Keratinocyte (primary cell): ENCODE measurements around the gene FRMD3. TPM values are rescaled to one million over a fixed set of nuclear protein-coding genes. Genes with fewer than 3 reads are reported as not detected.

Experiments
- DNase-seq: peaks from one replicate; pipeline ENCODE4 v3.0.0-alpha.2; 2011; ENCODE audit warnings: low read depth, missing footprints, low spot score
- FAIRE-seq: peaks from 2 replicates; lab custom pipeline; 2011; peaks lifted over from hg19 to GRCh38; lab: Jason Lieb, UNC
- H2AFZ ChIP-seq: 2 replicates; pipeline ENCODE4 v1.6.0; 2012; ENCODE audit warnings: low read length, control low read depth, inconsistent platforms; ENCODE audit not compliant: control insufficient read depth
- H3K27ac ChIP-seq: 2 replicates; pipeline ENCODE4 v1.5.1; 2011; ENCODE audit warnings: low read length; ENCODE audit not compliant: control insufficient read depth, insufficient read depth
- H3K27me3 ChIP-seq: 3 replicates; pipeline ENCODE4 v1.6.0; 2011; ENCODE audit warnings: low read length; ENCODE audit not compliant: control insufficient read depth, insufficient read depth; ENCODE audit errors: extremely low read depth
- H3K36me3 ChIP-seq, 2 experiments: 2 replicates in 1 of 2; 3 replicates in 1 of 2; pipeline ENCODE4 v1.5.1; 2011; ENCODE audit warnings: low read length in 2 of 2, mild to moderate bottlenecking in 1 of 2; ENCODE audit not compliant: control insufficient read depth in 2 of 2, insufficient read depth in 2 of 2; ENCODE audit errors: extremely low read depth in 1 of 2
- H3K4me1 ChIP-seq: 3 replicates; pipeline ENCODE4 v1.5.1; 2011; ENCODE audit warnings: low read length; ENCODE audit not compliant: control insufficient read depth, insufficient read depth; ENCODE audit errors: extremely low read depth
- H3K4me2 ChIP-seq: 3 replicates; pipeline ENCODE4 v1.6.0; 2011; ENCODE audit warnings: low read depth, low read length; ENCODE audit not compliant: control insufficient read depth, insufficient read depth; ENCODE audit errors: extremely low read depth
- H3K4me3 ChIP-seq, 3 experiments: fragments of 200-600 bp in 1 of 3; sonication (generic) in 1 of 3; 2 replicates in 2 of 3; 3 replicates in 1 of 3; pipeline ENCODE4 v1.5.1; 2011 to 2016; ENCODE audit warnings: low read length in 3 of 3, mild to moderate bottlenecking in 3 of 3, control low read depth in 2 of 3, inconsistent platforms in 1 of 3, low read depth in 1 of 3, mixed read lengths in 1 of 3, mixed run types in 1 of 3, moderate library complexity in 1 of 3; ENCODE audit not compliant: control insufficient read depth in 2 of 3, insufficient read depth in 2 of 3; ENCODE audit errors: extremely low read depth in 1 of 3
- H3K79me2 ChIP-seq: 2 replicates; pipeline ENCODE4 v1.6.0; 2012; ENCODE audit warnings: low read length; ENCODE audit not compliant: control insufficient read depth, insufficient read depth
- H3K9ac ChIP-seq: 3 replicates; pipeline ENCODE4 v1.6.0; 2011; ENCODE audit warnings: low read length; ENCODE audit not compliant: control insufficient read depth, insufficient read depth; ENCODE audit errors: extremely low read depth
- H3K9me1 ChIP-seq: 3 replicates; pipeline ENCODE4 v1.6.0; 2011; ENCODE audit warnings: low read length; ENCODE audit not compliant: control insufficient read depth, insufficient read depth; ENCODE audit errors: extremely low read depth
- H3K9me3 ChIP-seq: 2 replicates; pipeline ENCODE4 v1.5.1; 2012; ENCODE audit warnings: low read depth, low read length; ENCODE audit not compliant: control insufficient read depth
- H4K20me1 ChIP-seq: 3 replicates; pipeline ENCODE4 v1.6.0; 2011; ENCODE audit warnings: low read length; ENCODE audit not compliant: control insufficient read depth, insufficient read depth; ENCODE audit errors: extremely low read depth
- CTCF ChIP-seq, 3 experiments: IDR thresholded peaks in 1 of 3; conservative IDR thresholded peaks in 1 of 3; optimal IDR thresholded peaks in 1 of 3; 2 replicates in 2 of 3; 3 replicates in 1 of 3; pipeline versions ENCODE3 to v1.5.1; 2011; ENCODE audit warnings: low read length in 3 of 3, mild to moderate bottlenecking in 3 of 3, moderate library complexity in 2 of 3, control low read depth in 1 of 3, inconsistent platforms in 1 of 3; ENCODE audit not compliant: insufficient read depth in 2 of 3; ENCODE audit errors: extremely low read depth in 1 of 3
- EZH2 ChIP-seq: IDR thresholded peaks from one replicate; pipeline ENCODE4 v1.6.1; 2012; ENCODE audit warnings: inconsistent platforms, mild to moderate bottlenecking, low read length, moderate library complexity
- dilution Hi-C: fragments of 300-500 bp; cut with MboI; formaldehyde crosslinking; loops from one replicate; pipeline ENCODE4 v1.7.0; 2020; ENCODE audit warnings: low sequenced_read_pairs; ENCODE audit not compliant: extremely low pct_ligation_motif_present
- polyA plus RNA-seq, 5 experiments: library from polyadenylated mRNA; depleted of rRNA in 3 of 5; stranded (reverse) in 3 of 5; stranded (forward) in 1 of 5; unstranded in 1 of 5; fragments of >200 nt; gene quantifications; 1 replicate in 1 of 5; 2 replicates in 3 of 5; 3 replicates in 1 of 5; pipeline versions ENCODE4 v1.2.1 to v1.2.3, GENCODE V29; 2011 to 2012; ENCODE audit warnings: missing spikeins in 2 of 5, low read depth in 1 of 5, low replicate concordance in 1 of 5

The FRMD3 gene
- polyA plus RNA-seq, 1 donor (not counting 4 experiments of a cell fraction or from before 2014, with no cell fraction given), result 0.21 TPM

GRCh38 chr9:83432877-83433550, 105.2 kb downstream of the FRMD3 start:
- no peak overlapping the region for H3K9ac ChIP-seq
- H3K4me3 ChIP-seq, result no peak overlapping the region
- FAIRE-seq (no peak), DNase-seq (no peak)
- no peaks in the 10 kb centered on the region for H3K4me1 ChIP-seq
- no peaks in the 10 kb centered on the region for H3K79me2 ChIP-seq
- no peak overlapping the region for H3K27ac ChIP-seq
- H3K36me3 ChIP-seq, result no peaks in the 10 kb centered on the region
- no peaks in the 10 kb centered on the region for H3K9me3 ChIP-seq
- H3K9me1 ChIP-seq, result no peaks in the 10 kb centered on the region
- no peaks in the 10 kb centered on the region for H3K27me3 ChIP-seq
- H3K4me2 ChIP-seq, result no peak overlapping the region
- dilution Hi-C loops, result no loop called here
- no peak overlapping the region for H2AFZ ChIP-seq
- H4K20me1 ChIP-seq, result no peaks in the 10 kb centered on the region
- TF ChIP-seq CTCF (optimal IDR thresholded peaks at IDR 0.05 in 1 of 3, IDR thresholded peaks at IDR 0.05 in 1 of 3, conservative IDR thresholded peaks at IDR 0.05 in 1 of 3; ENCODE audit: extremely low read depth in 1 of 3, insufficient read depth in 2 of 3, low read length in 3 of 3) (no peak), EZH2 (no peak)

- H4K20me1 ChIP-seq, result no peaks in the 10 kb centered on the region
- H3K9ac ChIP-seq, result no peak overlapping the region
- H3K4me3 ChIP-seq, result no peak overlapping the region
- FAIRE-seq (no peak), DNase-seq (no peak)
- H3K27ac ChIP-seq, result no peak overlapping the region
- no peaks in the 10 kb centered on the region for H3K79me2 ChIP-seq
- no peak overlapping the region for H3K4me2 ChIP-seq
- H3K9me3 ChIP-seq, result no peaks in the 10 kb centered on the region
- no peak overlapping the region for H2AFZ ChIP-seq
- H3K27me3 ChIP-seq, result no peaks in the 10 kb centered on the region
- no peaks in the 10 kb centered on the region for H3K9me1 ChIP-seq
- TF ChIP-seq EZH2, result no peak
- H3K36me3 ChIP-seq, result no peaks in the 10 kb centered on the region
- dilution Hi-C loops, result no loop called here
- H3K4me1 ChIP-seq, result no peaks in the 10 kb centered on the region
These were observed 106.0 kb downstream of the FRMD3 start for GRCh38 chr9:83432104-83432627.
